Measurements from ENCODE around the gene TSSC4.

The TSSC4 gene

DNA sequence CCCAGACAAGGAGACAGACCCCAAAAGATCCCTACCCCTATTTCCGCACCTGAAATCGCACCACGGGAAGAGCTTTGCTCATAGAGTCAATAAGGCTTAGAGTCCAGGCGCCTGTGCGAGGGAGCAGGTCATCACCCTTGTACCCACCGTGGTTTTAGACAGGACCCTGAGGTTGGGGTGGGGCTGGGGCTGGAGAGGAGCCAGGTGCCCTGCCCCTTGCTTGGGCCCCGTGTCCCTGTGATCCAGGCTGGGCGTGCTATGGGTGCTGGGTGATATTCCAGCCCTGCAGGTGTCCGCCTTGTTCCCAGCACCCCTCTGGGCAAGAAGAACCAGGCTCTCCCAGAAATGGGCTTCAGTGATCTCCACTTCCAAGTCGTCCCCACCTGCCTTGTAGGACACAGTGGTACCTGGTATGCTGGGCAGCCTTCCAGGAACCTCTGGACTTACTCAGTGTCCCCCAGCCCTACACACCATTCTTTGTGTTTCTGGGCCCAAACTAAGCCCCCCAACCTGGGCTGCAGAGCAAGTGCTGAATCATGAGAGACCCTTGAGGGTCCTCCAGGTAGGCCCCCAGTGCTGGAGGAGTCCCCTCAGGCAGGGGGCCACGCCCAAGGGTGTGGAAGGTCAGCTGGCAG, 18.9 kb upstream of the TSSC4 start:
- Histone ChIP-seq H3K4me3 (no peak overlapping the region), H3K9ac (ENCODE audit: insufficient read length) (no peak overlapping the region), H3K36me3 (ENCODE audit: insufficient read depth, low read length) (no peaks in the 10 kb centered on the region; the same call in 1 of the 2 replicates), H3K27ac (no peak overlapping the region), H3K9me3 (ENCODE audit: low read depth, low read length) (no peaks in the 10 kb centered on the region)
- TF ChIP-seq FOXP2 (optimal IDR thresholded peaks at IDR 0.05; ENCODE audit: control extremely low read depth, extremely low read length, insufficient read depth) (no peak), POLR2AphosphoS5 (IDR thresholded peaks at IDR 0.05; ENCODE audit: borderline replicate concordance, low read depth, low read length) (no peak), EZH2 (IDR thresholded peaks at IDR 0.05) (no peak)
- DNase-seq (ENCODE audit: low read depth, low spot score) = no peak

GRCh38 chr11:2382129-2382517, 18.4 kb upstream of the TSSC4 start:
- no peak overlapping the region for H3K4me3 ChIP-seq
- H3K9ac ChIP-seq (ENCODE audit: insufficient read length) = no peak overlapping the region
- no peak for TF ChIP-seq FOXP2 (optimal IDR thresholded peaks at IDR 0.05; ENCODE audit: control extremely low read depth, extremely low read length, insufficient read depth)
- no peak for TF ChIP-seq EZH2 (IDR thresholded peaks at IDR 0.05)
- TF ChIP-seq POLR2AphosphoS5 (IDR thresholded peaks at IDR 0.05; ENCODE audit: borderline replicate concordance, low read depth, low read length) = no peak
- H3K27ac ChIP-seq = no peak overlapping the region
- DNase-seq (ENCODE audit: low read depth, low spot score) = no peak
- H3K9me3 ChIP-seq (ENCODE audit: low read depth, low read length) = no peaks in the 10 kb centered on the region
- no peaks in the 10 kb centered on the region; the same call in 1 of the 2 replicates for H3K36me3 ChIP-seq (ENCODE audit: insufficient read depth, low read length)

DNA sequence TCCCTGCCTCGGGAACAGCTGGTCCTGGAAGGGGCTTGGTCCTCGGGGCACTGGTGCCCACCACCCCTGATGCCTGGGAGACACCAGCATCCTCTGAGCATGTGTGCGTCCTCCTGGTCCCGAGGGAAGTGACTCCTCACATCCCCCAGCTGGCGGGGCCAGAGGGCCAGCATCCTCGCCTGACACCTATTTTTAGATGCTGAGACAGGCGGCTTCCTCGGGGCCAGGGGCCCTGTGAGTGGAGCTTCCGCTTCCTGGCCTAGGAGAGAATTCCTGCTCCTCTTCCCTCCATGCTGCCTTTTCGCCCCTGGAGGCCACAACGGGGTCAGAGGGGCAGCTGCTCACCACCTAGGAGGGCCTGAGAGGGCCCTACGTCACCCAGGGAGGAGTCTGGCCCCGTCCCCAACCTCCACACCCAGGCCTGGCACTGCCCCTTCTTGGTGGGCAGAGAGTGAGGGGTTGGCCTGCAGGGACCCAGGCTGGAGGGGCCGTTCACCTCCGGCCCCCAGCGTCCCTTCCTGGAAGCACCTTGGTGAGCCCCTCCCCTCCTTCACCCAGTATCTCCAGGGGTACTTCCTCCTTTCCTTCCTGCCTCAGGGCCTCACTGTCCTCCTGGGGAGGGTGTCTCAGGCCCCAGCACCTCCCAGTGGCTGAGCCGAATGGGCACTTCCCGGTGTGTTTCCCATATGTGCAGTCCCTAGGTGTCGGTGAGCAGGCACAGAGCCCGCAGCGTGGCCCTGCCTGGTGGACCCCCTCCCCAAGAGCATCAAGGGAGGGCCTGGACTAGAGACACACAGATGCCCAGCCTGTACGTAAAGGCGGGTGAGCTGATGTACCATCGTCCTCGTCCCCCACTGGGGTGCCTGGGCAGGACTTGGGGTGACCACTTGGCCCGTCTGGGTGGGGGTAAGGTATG, 17.4 kb upstream of the TSSC4 start:
- no peak for TF ChIP-seq POLR2AphosphoS5 (IDR thresholded peaks at IDR 0.05; ENCODE audit: borderline replicate concordance, low read depth, low read length)
- TF ChIP-seq EZH2 (IDR thresholded peaks at IDR 0.05) = no peak
- no peak for TF ChIP-seq FOXP2 (optimal IDR thresholded peaks at IDR 0.05; ENCODE audit: control extremely low read depth, extremely low read length, insufficient read depth)
- DNase-seq (ENCODE audit: low read depth, low spot score) = no peak
- no peaks in the 10 kb centered on the region for H3K9me3 ChIP-seq (ENCODE audit: low read depth, low read length)
- no peak overlapping the region for H3K4me3 ChIP-seq
- no peak overlapping the region for H3K27ac ChIP-seq
- H3K9ac ChIP-seq (ENCODE audit: insufficient read length) = no peak overlapping the region
- H3K36me3 ChIP-seq (ENCODE audit: insufficient read depth, low read length) = no peaks in the 10 kb centered on the region; the same call in 1 of the 2 replicates

GRCh38 chr11:2383852-2384804, 16.4 kb upstream of the TSSC4 start:
- no peak overlapping the region for H3K27ac ChIP-seq
- no peak overlapping the region for H3K9ac ChIP-seq (ENCODE audit: insufficient read length)
- no peak for TF ChIP-seq FOXP2 (optimal IDR thresholded peaks at IDR 0.05; ENCODE audit: control extremely low read depth, extremely low read length, insufficient read depth)
- no peaks in the 10 kb centered on the region; the same call in 1 of the 2 replicates for H3K36me3 ChIP-seq (ENCODE audit: insufficient read depth, low read length)
- H3K9me3 ChIP-seq (ENCODE audit: low read depth, low read length) = no peaks in the 10 kb centered on the region
- no peak overlapping the region for H3K4me3 ChIP-seq
- DNase-seq (ENCODE audit: low read depth, low spot score) = no peak

DNA sequence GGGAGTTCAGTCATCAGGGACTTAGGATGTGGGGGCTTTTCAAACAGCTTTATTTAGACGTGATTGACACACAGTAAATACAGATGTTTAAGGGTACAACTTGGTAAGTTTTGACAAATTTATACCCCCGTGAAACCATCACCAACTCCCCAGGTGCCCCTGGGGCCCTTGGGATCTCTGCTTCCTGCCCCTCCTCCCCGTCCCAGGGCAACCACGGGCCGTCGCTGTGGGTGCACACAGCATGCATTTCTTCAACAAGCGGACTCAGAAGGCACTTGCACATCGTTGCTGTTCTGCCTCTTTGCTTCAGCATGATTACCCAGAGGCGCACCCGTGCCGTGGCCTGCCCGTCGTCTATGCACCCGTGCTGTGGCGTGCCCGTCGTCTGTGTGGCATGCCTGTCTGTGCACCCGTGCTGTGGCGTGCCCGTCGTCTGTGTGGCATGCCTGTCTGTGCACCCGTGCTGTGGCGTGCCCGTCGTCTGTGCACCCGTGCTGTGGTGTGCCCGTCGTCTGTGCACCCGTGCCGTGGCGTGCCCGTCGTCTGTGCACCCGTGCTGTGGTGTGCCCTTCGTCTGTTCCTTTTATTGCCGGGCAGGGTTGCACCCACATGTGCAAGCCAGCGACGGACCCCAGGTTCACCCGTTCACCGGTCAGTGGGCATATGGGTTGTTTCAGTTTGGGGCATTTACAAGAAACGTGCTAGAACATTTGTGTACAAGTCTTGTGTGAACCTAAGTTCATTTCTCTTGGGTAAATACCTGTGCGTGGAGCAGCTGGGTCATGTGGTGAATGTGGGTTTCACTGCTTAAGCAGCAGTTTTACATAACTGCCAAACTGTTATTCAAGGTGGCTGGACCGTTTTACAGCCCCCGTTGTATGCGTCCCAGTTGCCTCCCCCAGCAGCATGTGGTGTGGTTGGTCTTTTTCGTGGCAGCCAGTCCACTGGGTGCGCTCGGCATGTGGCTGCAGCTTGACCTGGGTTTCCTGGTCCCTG, 15.1 kb upstream of the TSSC4 start:
- no peaks in the 10 kb centered on the region; the same call in 1 of the 2 replicates for H3K36me3 ChIP-seq (ENCODE audit: insufficient read depth, low read length)
- no peak for TF ChIP-seq FOXP2 (optimal IDR thresholded peaks at IDR 0.05; ENCODE audit: control extremely low read depth, extremely low read length, insufficient read depth)
- TF ChIP-seq EZH2 (IDR thresholded peaks at IDR 0.05) = no peak
- no peak for TF ChIP-seq POLR2AphosphoS5 (IDR thresholded peaks at IDR 0.05; ENCODE audit: borderline replicate concordance, low read depth, low read length)
- no peak overlapping the region for H3K4me3 ChIP-seq
- DNase-seq (ENCODE audit: low read depth, low spot score) = no peak
- H3K27ac ChIP-seq = no peak overlapping the region
- H3K9ac ChIP-seq (ENCODE audit: insufficient read length) = no peak overlapping the region
- H3K9me3 ChIP-seq (ENCODE audit: low read depth, low read length) = no peaks in the 10 kb centered on the region

- H3K9ac ChIP-seq (ENCODE audit: insufficient read length) = no peak overlapping the region
- H3K27ac ChIP-seq = no peak overlapping the region
- no peaks in the 10 kb centered on the region for H3K9me3 ChIP-seq (ENCODE audit: low read depth, low read length)
- H3K4me3 ChIP-seq = no peak overlapping the region
- no peak for DNase-seq (ENCODE audit: low read depth, low spot score)
- H3K36me3 ChIP-seq (ENCODE audit: insufficient read depth, low read length) = no peaks in the 10 kb centered on the region; the same call in 1 of the 2 replicates
- TF ChIP-seq EZH2 (IDR thresholded peaks at IDR 0.05) (no peak), FOXP2 (optimal IDR thresholded peaks at IDR 0.05; ENCODE audit: control extremely low read depth, extremely low read length, insufficient read depth) (no peak), POLR2AphosphoS5 (IDR thresholded peaks at IDR 0.05; ENCODE audit: borderline replicate concordance, low read depth, low read length) (no peak)
Observed at GRCh38 chr11:2386591-2386990, 14.0 kb upstream of the TSSC4 start.

Measured in SK-N-MC (cell line).